Mesenchymal stem cell (in vitro differentiated cells and primary cell): ENCODE data around the gene APPBP2.
A peak's percentile ranks its signal among the peaks of the same experiment; 100 is the strongest.

Experiments
- DNase-seq: peaks from one replicate; pipeline ENCODE4 v3.0.0-alpha.2; 2013
- H2AFZ ChIP-seq: one replicate; pipeline ENCODE4 v1.6.1; 2013; ENCODE audit warnings: low read depth, mild to moderate bottlenecking, control low read depth, inconsistent platforms, low read length, moderate library complexity
- H2AK5ac ChIP-seq: 2 replicates; pipeline ENCODE4 v1.6.1; 2013; ENCODE audit warnings: low read length, moderate library complexity, mild to moderate bottlenecking, inconsistent platforms; ENCODE audit not compliant: severe bottlenecking
- H2BK120ac ChIP-seq: one replicate; pipeline ENCODE4 v1.6.1; 2013; ENCODE audit warnings: low read depth, mild to moderate bottlenecking, inconsistent platforms, low read length, moderate library complexity
- H2BK12ac ChIP-seq, 2 experiments: one replicate each; pipeline ENCODE4 v1.6.1; 2013; ENCODE audit warnings: inconsistent platforms in 2 of 2, low read length in 2 of 2, mild to moderate bottlenecking in 2 of 2, moderate library complexity in 2 of 2, control low read depth in 1 of 2
- H2BK15ac ChIP-seq: one replicate; pipeline ENCODE4 v1.6.1; 2013; ENCODE audit warnings: mild to moderate bottlenecking, low read depth, inconsistent platforms; ENCODE audit not compliant: poor library complexity, severe bottlenecking
- H2BK5ac ChIP-seq: 2 replicates; pipeline ENCODE4 v1.6.1; 2013; ENCODE audit warnings: low read depth, mild to moderate bottlenecking, low read length, control low read depth, inconsistent platforms; ENCODE audit not compliant: poor library complexity, severe bottlenecking
- H3K14ac ChIP-seq, 2 experiments: one replicate each; pipeline ENCODE4 v1.6.1; 2013; ENCODE audit warnings: inconsistent platforms in 2 of 2, low read length in 2 of 2, control low read depth in 1 of 2, mild to moderate bottlenecking in 1 of 2, moderate library complexity in 1 of 2
- H3K18ac ChIP-seq, 2 experiments: one replicate each; pipeline ENCODE4 v1.6.1; 2013; ENCODE audit warnings: inconsistent platforms in 2 of 2, low read length in 2 of 2, control low read depth in 1 of 2, low read depth in 1 of 2, mild to moderate bottlenecking in 1 of 2
- H3K23ac ChIP-seq, 2 experiments: one replicate each; pipeline ENCODE4 v1.6.1; 2013; ENCODE audit warnings: inconsistent platforms in 2 of 2, low read length in 2 of 2, mild to moderate bottlenecking in 2 of 2, moderate library complexity in 2 of 2, control low read depth in 1 of 2
- H3K27ac ChIP-seq: 2 replicates; pipeline ENCODE4 v1.5.1; 2013; ENCODE audit warnings: mild to moderate bottlenecking, moderate library complexity, low read length, control low read depth, inconsistent platforms; ENCODE audit not compliant: poor library complexity, severe bottlenecking
- H3K27me3 ChIP-seq, 2 experiments: 2 replicates each; pipeline versions ENCODE4 v1.6.1 to v1.7.0; 2013; ENCODE audit warnings: low read length in 2 of 2, mild to moderate bottlenecking in 2 of 2, moderate library complexity in 2 of 2, control low read depth in 1 of 2, inconsistent platforms in 1 of 2; ENCODE audit not compliant: control insufficient read depth in 1 of 2, insufficient read depth in 1 of 2
- H3K36me3 ChIP-seq, 2 experiments: 2 replicates each; pipeline versions ENCODE4 v1.6.1 to v1.7.0; 2013; ENCODE audit warnings: low read length in 2 of 2, control low read depth in 1 of 2, inconsistent platforms in 1 of 2, low read depth in 1 of 2, mild to moderate bottlenecking in 1 of 2; ENCODE audit not compliant: insufficient read depth in 2 of 2, control insufficient read depth in 1 of 2
- H3K4ac ChIP-seq, 2 experiments: one replicate each; pipeline ENCODE4 v1.6.1; 2013; ENCODE audit warnings: inconsistent platforms in 2 of 2, low read length in 2 of 2, mild to moderate bottlenecking in 2 of 2, moderate library complexity in 2 of 2, control low read depth in 1 of 2, low read depth in 1 of 2
- H3K4me1 ChIP-seq: 2 replicates; pipeline ENCODE4 v1.6.1; 2013; ENCODE audit warnings: low read depth, low read length, control low read depth; ENCODE audit not compliant: control insufficient read depth, insufficient read depth
- H3K4me2 ChIP-seq: 2 replicates; pipeline ENCODE4 v1.6.1; 2013; ENCODE audit warnings: low read length, mild to moderate bottlenecking, inconsistent platforms; ENCODE audit not compliant: poor library complexity, severe bottlenecking
- H3K4me3 ChIP-seq, 2 experiments: 2 replicates each; pipeline versions ENCODE4 v1.5.1 to v1.7.0; 2013; ENCODE audit warnings: low read length in 2 of 2, mild to moderate bottlenecking in 2 of 2, control low read depth in 1 of 2, low read depth in 1 of 2; ENCODE audit not compliant: insufficient read depth in 1 of 2
- H3K79me1 ChIP-seq: replicated peaks from 2 replicates; pipeline ENCODE4 v1.6.1; 2013; ENCODE audit warnings: mild to moderate bottlenecking, control low read depth, low read length, inconsistent platforms; ENCODE audit not compliant: poor library complexity, severe bottlenecking
- H3K9ac ChIP-seq: 2 replicates; pipeline ENCODE4 v1.7.0; 2013; ENCODE audit warnings: mild to moderate bottlenecking, low read length, moderate library complexity
- H3K9me3 ChIP-seq: 2 replicates; pipeline ENCODE4 v1.7.0; 2013; ENCODE audit warnings: mild to moderate bottlenecking, low read length; ENCODE audit not compliant: control insufficient read depth
- H4K8ac ChIP-seq: one replicate; pipeline ENCODE4 v1.6.1; 2013; ENCODE audit warnings: inconsistent platforms, mild to moderate bottlenecking, low read length, moderate library complexity
- H4K91ac ChIP-seq: one replicate; pipeline ENCODE4 v1.6.1; 2013; ENCODE audit warnings: mild to moderate bottlenecking, low read length, inconsistent platforms
- WGBS: methylation state at CpG from one replicate; pipeline ENCODE4 v1.1.7; 2013; ENCODE audit warnings: mixed read lengths; 5-methylcytosine and 5-hydroxymethylcytosine counted together

The APPBP2 gene

GRCh38 chr17:60548990-60549389, 22.9 kb upstream of the APPBP2 start:
- no peak overlapping the region for H3K4me2 ChIP-seq
- peaks cover 9% of the 10 kb centered on the region for H3K9me3 ChIP-seq
- no peak overlapping the region for H3K4ac ChIP-seq
- H3K23ac ChIP-seq: no peak overlapping the region
- no peaks in the 10 kb centered on the region for H3K79me1 ChIP-seq
- DNase-seq: no peak
- no peaks in the 10 kb centered on the region for H3K4me1 ChIP-seq
- H3K9ac ChIP-seq: no peak overlapping the region
- WGBS: 93% methylated on average over 2 of the region's 3 CpGs
- no peak overlapping the region for H4K91ac ChIP-seq
- H4K8ac ChIP-seq: no peak overlapping the region
- no peak overlapping the region for H2BK15ac ChIP-seq
- no peak overlapping the region for H2BK12ac ChIP-seq
- H3K18ac ChIP-seq: no peak overlapping the region
- H2BK120ac ChIP-seq: no peak overlapping the region
- H2AK5ac ChIP-seq: no peak overlapping the region
- no peak overlapping the region for H2BK5ac ChIP-seq
- H3K27ac ChIP-seq: no peak overlapping the region
- H3K14ac ChIP-seq: no peak overlapping the region
- no peaks in the 10 kb centered on the region for H3K27me3 ChIP-seq
- no peaks in the 10 kb centered on the region for H3K36me3 ChIP-seq
- no peak overlapping the region for H3K4me3 ChIP-seq
- no peak overlapping the region for H2AFZ ChIP-seq

- Histone ChIP-seq H3K14ac (no peak overlapping the region), H2AFZ (no peak overlapping the region), H3K79me1 (no peaks in the 10 kb centered on the region), H3K9ac (no peak overlapping the region), H4K91ac (no peak overlapping the region), H2BK12ac (no peak overlapping the region), H2AK5ac (no peak overlapping the region), H2BK5ac (no peak overlapping the region), H3K4me2 (no peak overlapping the region), H2BK120ac (no peak overlapping the region), H3K27me3 (no peaks in the 10 kb centered on the region), H4K8ac (no peak overlapping the region), H3K9me3 (no peaks in the 10 kb centered on the region), H2BK15ac (peak overlapping the region; percentile 20), H3K36me3 (no peaks in the 10 kb centered on the region), H3K18ac (no peak overlapping the region), H3K27ac (no peak overlapping the region), H3K4ac (no peak overlapping the region), H3K4me1 (no peaks in the 10 kb centered on the region), H3K4me3 (no peak overlapping the region), H3K23ac (no peak overlapping the region)
- 92% methylated on average over 6 of the region's 9 CpGs for WGBS
- no peak for DNase-seq
Observed at GRCh38 chr17:60545465-60546191, 19.6 kb upstream of the APPBP2 start.

DNA sequence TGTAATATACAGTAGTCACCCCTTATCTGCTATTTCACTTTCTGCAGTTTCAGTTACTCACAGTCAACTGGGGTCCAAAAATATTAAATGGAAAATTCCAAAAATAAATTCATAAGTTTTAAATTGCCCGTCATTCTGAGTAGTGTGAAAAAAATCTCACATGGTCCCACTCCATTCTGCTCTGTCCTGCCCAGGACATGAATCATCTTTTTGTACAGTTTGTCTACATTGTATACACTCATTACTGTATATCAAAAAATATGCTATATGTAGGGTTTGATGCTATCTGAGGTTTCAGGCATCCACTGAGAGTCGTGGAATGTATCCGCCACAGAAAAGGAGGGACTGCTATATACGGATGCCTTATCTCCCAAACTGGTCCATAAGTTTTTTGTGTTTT, 16.0 kb upstream of the APPBP2 start:
- Histone ChIP-seq H3K79me1 (no peaks in the 10 kb centered on the region), H3K4me2 (no peak overlapping the region)

DNA sequence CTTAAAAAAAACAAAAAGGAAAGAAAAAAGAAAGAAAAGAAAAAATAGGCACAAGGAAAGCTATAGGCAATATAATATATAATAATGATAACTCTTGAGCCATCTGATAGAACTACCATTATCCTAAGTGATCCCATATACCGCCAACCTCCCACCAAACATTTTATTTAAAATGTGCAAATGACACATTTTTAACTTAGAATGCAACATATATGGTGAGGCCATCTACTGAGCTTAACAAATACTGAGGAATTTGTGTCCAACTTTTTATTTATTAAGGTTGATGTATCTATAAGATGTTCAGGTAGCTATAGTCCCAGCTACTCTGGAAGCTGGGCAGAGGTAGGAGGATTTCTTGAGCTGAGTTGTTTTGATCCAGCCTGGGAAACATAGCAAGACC, 14.4 kb upstream of the APPBP2 start:
- H2AK5ac ChIP-seq: no peak overlapping the region
- H4K91ac ChIP-seq: no peak overlapping the region
- H4K8ac ChIP-seq: no peak overlapping the region
- no CpG with 5 or more reads among the region's 1 CpG for WGBS
- no peak overlapping the region for H3K4ac ChIP-seq
- no peak overlapping the region for H3K23ac ChIP-seq
- H2AFZ ChIP-seq: no peak overlapping the region
- H3K4me3 ChIP-seq: no peak overlapping the region
- no peak overlapping the region for H2BK120ac ChIP-seq
- no peak overlapping the region for H3K27ac ChIP-seq
- no peak overlapping the region for H3K4me2 ChIP-seq
- H3K9ac ChIP-seq: no peak overlapping the region
- no peaks in the 10 kb centered on the region for H3K36me3 ChIP-seq
- H3K79me1 ChIP-seq: no peaks in the 10 kb centered on the region
- H3K27me3 ChIP-seq: no peaks in the 10 kb centered on the region
- no peaks in the 10 kb centered on the region for H3K9me3 ChIP-seq
- no peak overlapping the region for H2BK12ac ChIP-seq
- no peak overlapping the region for H2BK15ac ChIP-seq
- no peak for DNase-seq
- H3K14ac ChIP-seq: no peak overlapping the region
- no peak overlapping the region for H3K18ac ChIP-seq
- H2BK5ac ChIP-seq: no peak overlapping the region
- H3K4me1 ChIP-seq: no peaks in the 10 kb centered on the region

More for the DNA sequence above, 16.0 kb upstream of the APPBP2 start:
- Histone ChIP-seq H3K36me3 (no peaks in the 10 kb centered on the region), H3K27ac (no peak overlapping the region), H3K9ac (no peak overlapping the region), H2BK5ac (no peak overlapping the region), H3K23ac (no peak overlapping the region), H2BK120ac (no peak overlapping the region), H2AK5ac (no peak overlapping the region), H3K27me3 (no peaks in the 10 kb centered on the region), H2BK12ac (no peak overlapping the region), H2BK15ac (no peak overlapping the region), H3K4me1 (no peaks in the 10 kb centered on the region), H4K8ac (no peak overlapping the region), H3K4me3 (no peak overlapping the region), H4K91ac (no peak overlapping the region), H3K4ac (no peak overlapping the region), H3K18ac (no peak overlapping the region), H3K9me3 (no peaks in the 10 kb centered on the region), H3K14ac (no peak overlapping the region), H2AFZ (no peak overlapping the region)
- WGBS: 94% methylated on average over 3 of the region's 4 CpGs
- no peak for DNase-seq
